Measurements from ENCODE around the gene DIPK1A. TPM values are rescaled to one million over a fixed set of nuclear protein-coding genes. Genes with fewer than 3 reads are reported as not detected.

Gene DIPK1A
- total and polyA plus RNA-seq, 3 donors from 2014 or later: 14.7 to 25.4 (median 21.4) TPM

GRCh38 chr1:92833840-92834239 is 127.4 kb downstream of the DIPK1A start:
- Histone ChIP-seq H3K4me3 (no peak overlapping the region), H3K27me3 (no peaks in the 10 kb centered on the region), H3K36me3 (ENCODE audit: low read depth, missing control alignments) (no peaks in the 10 kb centered on the region), H3K9me3 (no peaks in the 10 kb centered on the region), H3K27ac (no peak overlapping the region), H3K4me1 (peaks cover 8% of the 10 kb centered on the region)
- TF ChIP-seq CTCF (IDR thresholded peaks at IDR 0.05) (no peak), POLR2A (IDR thresholded peaks at IDR 0.05) (no peak)
- no peak for DNase-seq
- intact Hi-C loops (cut with DNase I; ENCODE audit: low total_unique reads): no loop called here
- WGBS, 2 donors: 50% methylated on average over 5 of the region's 5 CpGs

GRCh38 chr1:92832537-92833114 is 128.6 kb downstream of the DIPK1A start:
- peak overlapping the region; percentile 88 to 98 for H3K4me3 ChIP-seq
- peak overlapping the region; percentile 84 to 94 for H3K27ac ChIP-seq
- no peaks in the 10 kb centered on the region for H3K36me3 ChIP-seq (ENCODE audit: low read depth, missing control alignments)
- H3K9me3 ChIP-seq: no peaks in the 10 kb centered on the region
- no peaks in the 10 kb centered on the region for H3K27me3 ChIP-seq
- 0 to 1% methylated on average over 19 of the region's 19 CpGs for WGBS, 2 donors
- TF ChIP-seq POLR2A (IDR thresholded peaks at IDR 0.05) (no peak), CTCF (IDR thresholded peaks at IDR 0.05) (no peak)
- DNase-seq: no peak
- H3K4me1 ChIP-seq: peaks cover 8% of the 10 kb centered on the region
- intact Hi-C loops (cut with DNase I; ENCODE audit: low total_unique reads): no loop called here

- no peaks in the 10 kb centered on the region for H3K27me3 ChIP-seq
- peak; percentile 97 for DNase-seq
- TF ChIP-seq CTCF (IDR thresholded peaks at IDR 0.05): peak; percentile 94 to 99 (median 98)
- TF ChIP-seq POLR2A (IDR thresholded peaks at IDR 0.05): peak; percentile 83
- WGBS, 2 donors: 0% methylated on average over 48 to 57 of the region's 57 CpGs
- no peaks in the 10 kb centered on the region for H3K9me3 ChIP-seq
- H3K27ac ChIP-seq: peak within 1 kb of the TSS; percentile 84 to 94
- no peaks in the 10 kb centered on the region for H3K36me3 ChIP-seq (ENCODE audit: low read depth, missing control alignments)
- peak within 1 kb of the TSS; percentile 88 to 98 for H3K4me3 ChIP-seq
- H3K4me1 ChIP-seq: peaks cover 8% of the 10 kb centered on the region
- intact Hi-C loops (cut with DNase I; ENCODE audit: low total_unique reads): no loop called here
Measured at GRCh38 chr1:92831762-92832536, 129.3 kb downstream of the DIPK1A start, which contains the start of gene RPL5. Gene RPL5, plus strand, starts transcription at chr1:92832040. Its CDS starts 75 bp downstream, at chr1:92832115.

- peak overlapping the region; percentile 88 to 98 for H3K4me3 ChIP-seq
- H3K36me3 ChIP-seq (ENCODE audit: low read depth, missing control alignments): no peaks in the 10 kb centered on the region
- WGBS, 2 donors: 28 to 45% methylated on average over 4 of the region's 4 CpGs
- TF ChIP-seq CTCF (IDR thresholded peaks at IDR 0.05): no peak
- no peak for TF ChIP-seq POLR2A (IDR thresholded peaks at IDR 0.05)
- peak overlapping the region in 1 of 2 donors; percentile 94 for H3K27ac ChIP-seq
- DNase-seq: no peak
- intact Hi-C loops (cut with DNase I; ENCODE audit: low total_unique reads): no loop called here
- no peaks in the 10 kb centered on the region for H3K27me3 ChIP-seq
- H3K4me1 ChIP-seq: peaks cover 8% of the 10 kb centered on the region
- H3K9me3 ChIP-seq: no peaks in the 10 kb centered on the region
Measured at GRCh38 chr1:92831368-92831761, 129.9 kb downstream of the DIPK1A start.
